Epidermal melanocyte (primary cell): ENCODE results near the gene B4GALT3.

ENCODE experiments used
- DNase-seq: peaks from one replicate; pipeline ENCODE4 v3.0.0; 2011; ENCODE audit warnings: low spot score; ENCODE audit not compliant: insufficient read length

The B4GALT3 gene

DNA sequence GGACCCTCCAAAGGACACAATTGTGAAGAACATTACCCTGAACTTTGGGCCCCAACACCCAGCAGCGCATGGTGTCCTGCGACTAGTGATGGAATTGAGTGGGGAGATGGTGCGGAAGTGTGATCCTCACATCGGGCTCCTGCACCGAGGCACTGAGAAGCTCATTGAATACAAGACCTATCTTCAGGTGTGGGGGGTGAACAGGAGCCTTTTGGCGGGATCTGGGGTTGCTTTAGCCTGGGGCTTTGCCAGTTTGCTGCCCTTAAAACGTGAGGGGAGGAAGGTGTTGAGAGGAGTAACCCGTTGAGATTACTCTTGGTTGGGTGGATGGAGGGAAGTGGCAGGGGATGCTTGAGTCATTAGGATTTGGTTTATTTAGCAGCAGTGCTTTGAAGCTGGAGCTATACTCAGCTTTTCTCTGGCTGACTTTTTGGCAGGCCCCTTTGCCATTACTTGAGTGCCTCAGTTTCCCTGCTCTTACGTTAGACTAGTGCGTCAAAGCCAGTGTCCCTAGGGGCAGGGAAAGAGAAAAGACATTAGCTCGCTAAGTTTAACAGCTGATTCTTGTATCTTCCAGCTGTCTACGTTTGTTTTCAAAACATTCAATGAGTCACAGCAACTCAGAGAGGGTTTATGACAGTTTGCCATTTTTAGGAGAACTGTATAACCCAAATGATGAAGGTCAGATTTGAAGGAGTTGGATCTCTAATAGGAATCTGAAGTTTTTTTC is 29.3 kb upstream of the B4GALT3 start:
- DNase-seq: no peak

DNA sequence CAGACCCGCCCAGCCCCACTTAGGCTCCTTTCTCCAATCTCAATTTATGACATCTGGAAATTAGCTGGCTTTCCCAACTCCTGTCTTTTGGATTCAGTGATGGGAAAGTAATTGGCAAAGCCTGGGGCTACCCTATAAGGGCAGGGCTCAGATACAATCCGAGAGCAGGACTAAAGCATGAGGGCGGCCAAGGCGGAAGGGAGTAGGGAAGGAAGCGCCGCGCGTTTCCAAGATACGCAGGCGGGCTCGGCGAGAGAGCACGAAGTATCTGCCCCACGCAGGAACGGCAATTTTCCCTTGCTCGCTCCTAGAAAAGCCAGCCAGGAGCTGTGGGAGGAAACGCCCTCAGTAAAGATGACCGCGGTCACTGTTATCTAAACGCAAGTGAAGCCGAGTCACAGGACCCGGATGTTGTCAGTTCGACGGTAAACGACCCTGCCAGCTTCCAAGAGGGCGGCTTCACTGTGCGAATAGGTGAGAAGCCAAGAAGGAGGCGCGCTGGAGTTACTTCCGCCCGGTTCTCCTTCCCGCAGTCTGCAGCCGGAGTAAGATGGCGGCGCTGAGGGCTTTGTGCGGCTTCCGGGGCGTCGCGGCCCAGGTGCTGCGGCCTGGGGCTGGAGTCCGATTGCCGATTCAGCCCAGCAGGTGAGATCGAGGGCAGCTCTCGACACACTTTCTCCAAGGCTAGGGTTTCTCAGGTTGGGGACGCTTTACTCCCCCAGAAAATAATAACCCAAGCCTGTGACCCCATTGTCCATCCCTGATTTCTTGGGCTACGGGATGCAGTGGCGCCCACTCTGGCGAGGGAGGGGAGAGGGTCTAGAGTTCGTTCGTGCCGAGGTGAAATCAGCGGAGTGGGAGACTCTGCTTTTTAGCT is 24.8 kb upstream of the B4GALT3 start, which contains the start of gene NDUFS2:
Gene NDUFS2, plus strand, starts transcription at position 532 of the 877 bp plus-strand sequence. Its CDS starts 19 bp downstream, at position 551.
- peak; percentile 89 for DNase-seq

- no peak for DNase-seq
Observed at GRCh38 chr1:161200992-161201835, 23.9 kb upstream of the B4GALT3 start.

DNA sequence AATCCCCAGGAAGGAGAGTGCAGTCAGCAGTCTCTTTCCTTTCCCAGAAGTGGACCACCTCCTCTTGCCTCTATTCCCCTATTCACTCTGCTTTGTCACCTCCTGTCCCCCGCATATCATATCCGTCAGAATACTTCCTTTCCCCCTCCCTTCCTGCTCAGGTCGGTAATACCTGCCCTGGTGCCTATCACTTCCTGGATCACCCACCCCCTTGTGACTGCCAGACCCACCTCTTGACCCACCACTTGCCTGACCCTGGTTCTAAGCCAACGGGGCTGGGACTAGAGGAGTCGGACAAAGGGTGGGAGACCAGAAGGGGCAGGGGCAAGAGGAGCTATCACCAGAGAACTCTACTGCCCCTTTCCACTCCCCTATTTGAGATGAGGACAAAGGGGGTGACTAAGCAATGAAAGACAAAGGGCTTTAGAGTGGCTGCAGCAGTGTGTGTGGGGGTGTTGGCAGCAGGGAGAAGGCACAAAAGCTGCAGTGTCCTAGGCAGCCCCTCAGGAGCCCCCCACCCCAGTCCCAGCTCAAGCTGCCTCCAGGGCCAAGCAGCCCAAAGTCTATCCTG is 23.2 kb upstream of the B4GALT3 start:
- no peak for DNase-seq

- no peak for DNase-seq
Observed at GRCh38 chr1:161199506-161200139, 22.3 kb upstream of the B4GALT3 start.

GRCh38 chr1:161198897-161199431 is 21.7 kb upstream of the B4GALT3 start, which contains the start of gene ADAMTS4:
Gene ADAMTS4 (minus strand): TSS chr1:161199054. CDS start chr1:161198627, 427 bp downstream.
- peak; percentile 57 for DNase-seq

DNA sequence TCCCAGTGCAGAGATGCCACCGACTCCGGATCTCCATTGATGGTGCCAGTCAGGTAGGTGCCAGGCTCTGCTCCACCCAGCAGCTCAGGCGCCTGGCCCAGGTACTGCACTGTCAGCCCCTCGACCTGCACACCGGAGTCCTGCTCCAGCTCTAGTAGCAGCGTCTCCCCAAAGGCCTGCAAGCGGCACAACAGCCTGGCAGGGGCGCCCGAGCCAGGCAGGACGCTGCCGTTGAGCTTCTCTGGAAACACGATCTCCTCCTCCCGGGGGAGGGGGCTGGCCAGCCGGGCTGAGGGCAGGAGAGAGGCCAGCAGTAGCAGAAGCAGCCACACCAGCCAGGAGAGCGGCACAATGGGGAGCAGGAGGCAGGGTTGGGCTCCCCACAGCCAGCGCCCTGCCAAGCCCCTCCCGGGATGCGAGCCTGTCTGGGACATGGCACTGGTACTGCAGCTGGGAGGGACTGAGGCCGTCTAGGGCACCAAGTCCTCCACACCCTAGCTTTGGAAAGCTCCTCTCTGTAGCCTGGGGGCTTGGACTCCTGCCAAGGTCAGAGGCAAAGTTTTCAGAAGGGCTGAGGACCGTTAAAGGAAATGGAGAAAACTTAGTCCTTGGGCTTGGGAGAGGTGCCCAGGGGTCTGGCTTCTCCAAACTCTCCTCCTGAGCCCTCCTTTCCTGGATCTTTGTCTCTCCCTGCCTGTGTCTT is 21.0 kb upstream of the B4GALT3 start:
- peak; percentile 29 for DNase-seq

DNA sequence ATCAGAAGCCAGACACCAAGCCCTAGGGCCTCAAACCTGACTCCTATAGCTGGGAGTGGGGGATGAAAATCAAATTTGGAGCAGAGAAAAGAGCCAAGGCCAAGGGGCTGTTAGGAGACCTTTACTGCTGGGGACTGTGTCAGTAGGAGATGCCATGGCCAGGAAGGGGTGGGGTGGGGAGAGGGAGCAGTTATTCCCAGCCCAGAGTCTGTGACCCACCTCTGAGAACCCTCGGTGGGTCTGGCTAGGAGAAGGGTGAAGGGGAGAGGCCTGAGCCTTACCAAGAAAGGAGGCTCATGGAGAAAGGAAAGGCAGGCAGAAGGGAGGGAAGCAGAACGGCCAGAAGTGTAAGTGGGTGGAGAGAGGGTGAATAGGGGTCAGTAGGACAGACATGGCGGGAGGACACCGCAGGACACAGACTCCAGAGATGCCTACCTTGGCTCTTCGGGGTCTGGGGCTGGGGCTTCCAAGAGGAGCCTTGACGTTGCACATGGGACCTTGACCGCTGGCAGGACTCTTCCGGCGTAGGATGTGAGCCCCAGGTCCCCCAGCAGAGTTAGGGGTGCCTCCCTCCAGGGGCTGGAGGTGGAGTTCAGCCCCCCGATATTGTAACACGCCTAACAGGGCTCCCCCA is 20.4 kb upstream of the B4GALT3 start:
- no peak for DNase-seq

GRCh38 chr1:161196521-161197451 is 19.5 kb upstream of the B4GALT3 start:
- DNase-seq: no peak

GRCh38 chr1:161196111-161196510 is 18.8 kb upstream of the B4GALT3 start:
- no peak for DNase-seq

DNA sequence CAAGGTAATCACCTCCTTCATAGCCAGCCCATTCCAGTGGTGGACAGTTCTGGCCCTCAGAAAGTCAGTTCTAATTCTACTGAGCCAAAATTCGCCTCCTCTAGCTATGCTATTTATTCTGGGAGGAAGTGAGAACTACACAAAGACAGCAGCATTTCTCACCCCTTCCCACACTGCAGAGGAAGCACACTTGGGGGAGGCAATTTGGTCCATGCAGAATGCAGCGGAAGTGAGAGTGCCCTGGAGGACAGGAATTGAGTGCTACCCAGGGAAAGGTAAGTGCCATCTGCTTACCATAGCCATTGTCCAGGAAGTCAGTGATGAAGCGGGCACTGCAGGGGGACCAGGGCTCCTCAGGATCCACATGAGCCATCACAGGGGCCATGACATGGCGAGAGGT is 17.9 kb upstream of the B4GALT3 start:
- DNase-seq: no peak

DNA sequence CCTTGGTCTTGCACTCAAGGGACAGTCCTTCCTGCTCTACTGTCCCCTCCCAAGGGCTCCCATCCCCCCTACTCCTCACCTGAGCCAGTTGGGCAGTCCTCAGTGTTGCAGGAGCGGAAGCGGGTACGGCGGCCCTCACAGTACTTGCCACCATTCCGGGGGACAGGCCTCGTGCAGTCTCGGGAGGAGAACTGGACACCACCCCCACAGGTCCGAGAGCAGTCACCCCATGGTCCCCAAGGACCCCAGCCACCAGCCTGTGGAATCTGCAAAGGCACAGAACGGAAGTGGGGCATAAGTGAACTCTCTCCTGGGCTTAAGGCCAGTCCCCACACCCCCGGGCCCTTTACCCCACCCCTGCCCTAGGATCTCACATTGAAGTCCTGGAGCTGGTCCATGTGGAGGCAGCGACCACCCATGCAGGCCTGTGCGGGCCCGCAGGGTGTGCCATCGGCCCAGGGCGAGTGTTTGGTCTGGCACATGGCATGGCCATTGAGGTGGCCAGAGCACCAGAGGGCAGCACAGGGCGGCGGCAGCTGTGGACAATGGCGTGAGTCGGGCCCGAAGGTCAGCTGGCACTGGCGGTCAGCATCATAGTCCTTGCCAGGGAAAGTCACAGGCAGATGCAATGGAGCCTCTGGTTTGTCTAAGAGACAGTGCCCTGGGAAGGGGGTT is 16.4 kb upstream of the B4GALT3 start:
- DNase-seq: no peak

GRCh38 chr1:161192476-161193465 is 15.5 kb upstream of the B4GALT3 start:
- peak; percentile 75 for DNase-seq

DNA sequence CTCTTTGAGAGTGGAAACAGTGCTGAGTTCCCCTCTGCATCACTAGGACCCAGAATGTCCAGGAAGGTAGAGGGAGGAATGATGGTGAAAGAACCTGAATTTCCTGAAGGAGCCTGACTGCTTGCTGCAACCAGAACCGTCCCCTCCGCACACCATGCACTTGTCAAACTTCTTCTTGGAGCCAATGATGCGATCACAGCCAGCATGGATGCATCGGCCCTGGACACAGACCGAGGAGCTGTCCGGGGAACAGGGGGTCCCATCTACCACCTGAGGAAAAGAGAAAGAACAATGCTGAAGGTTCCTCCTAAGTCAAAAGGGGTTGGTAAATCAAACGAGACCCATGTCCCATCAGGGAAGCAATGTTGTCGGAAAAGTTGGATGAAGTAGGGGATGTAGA is 14.7 kb upstream of the B4GALT3 start:
- DNase-seq: no peak

GRCh38 chr1:161190962-161191521 is 13.7 kb upstream of the B4GALT3 start:
- no peak for DNase-seq

DNA sequence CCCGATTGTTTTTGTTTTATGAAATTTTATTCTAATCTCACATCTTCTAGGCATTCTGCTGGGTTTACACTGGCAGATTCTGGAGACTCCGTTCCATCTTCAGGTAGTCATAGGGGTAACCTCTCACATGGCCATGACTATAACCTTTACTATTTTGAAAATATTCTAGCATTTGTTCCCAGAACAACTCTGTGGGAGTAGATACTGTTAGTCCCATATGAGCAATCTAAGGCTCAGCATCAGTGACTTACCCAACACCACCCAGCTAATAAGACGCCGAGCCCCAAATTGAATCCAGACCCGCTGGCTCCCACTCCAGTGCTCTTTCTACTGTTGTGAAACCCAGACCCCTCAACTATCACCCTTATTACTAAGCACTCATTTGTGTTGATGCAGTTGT is 11.7 kb upstream of the B4GALT3 start:
- DNase-seq: no peak
